ENCODE data around the gene PEAK3. TPM values are rescaled to one million over a fixed set of nuclear protein-coding genes. Genes with fewer than 3 reads are reported as not detected.

PEAK3 gene
- total RNA-seq (2014; rRNA removed; shearing (Covaris generic)) = not detected in 2 replicates

- H3K27me3 ChIP-seq (replicated peaks) = no peaks in the 10 kb centered on the region
- DNase-seq (ENCODE audit: low read depth in 1 of 2, low spot score in 2 of 2) = no peak
- peaks cover 6% of the 10 kb centered on the region for H3K4me1 ChIP-seq (replicated peaks)
- H3K9me3 ChIP-seq (replicated peaks) = no peaks in the 10 kb centered on the region
- no peak within 1 kb of the TSS for H3K27ac ChIP-seq
- no peak within 1 kb of the TSS for H3K4me3 ChIP-seq
- H3K36me3 ChIP-seq = peaks cover 2% of the 10 kb centered on the region; the same call in 1 of the 2 replicates
Measured at GRCh38 chr19:2282062-2282861, at the start of gene PEAK3. Gene PEAK3, minus strand, starts transcription at chr19:2282175. Its CDS starts 1,244 bp downstream, at chr19:2280931.

- Histone ChIP-seq H3K36me3 (peaks cover 30% of the 10 kb centered on the region), H3K27me3 (replicated peaks) (no peaks in the 10 kb centered on the region), H3K27ac (no peak overlapping the region), H3K4me3 (no peak overlapping the region), H3K9me3 (replicated peaks) (no peaks in the 10 kb centered on the region; the same call in 1 of the 2 replicates), H3K4me1 (replicated peaks) (peaks cover 13% of the 10 kb centered on the region)
- no peak for DNase-seq (ENCODE audit: low read depth in 1 of 2, low spot score in 2 of 2)
Measured at GRCh38 chr19:2330632-2331284, 48.8 kb upstream of the PEAK3 start.

GRCh38 chr19:2330255-2330631, 48.3 kb upstream of the PEAK3 start:
- no peaks in the 10 kb centered on the region; the same call in 1 of the 2 replicates for H3K9me3 ChIP-seq (replicated peaks)
- no peak overlapping the region for H3K27ac ChIP-seq
- no peaks in the 10 kb centered on the region for H3K27me3 ChIP-seq (replicated peaks)
- peaks cover 13% of the 10 kb centered on the region for H3K4me1 ChIP-seq (replicated peaks)
- peaks cover 34% of the 10 kb centered on the region for H3K36me3 ChIP-seq
- no peak for DNase-seq (ENCODE audit: low read depth in 1 of 2, low spot score in 2 of 2)
- no peak overlapping the region for H3K4me3 ChIP-seq

GRCh38 chr19:2329501-2329916, 47.5 kb upstream of the PEAK3 start:
- Histone ChIP-seq H3K9me3 (replicated peaks) (no peaks in the 10 kb centered on the region), H3K27me3 (replicated peaks) (no peaks in the 10 kb centered on the region), H3K27ac (no peak overlapping the region), H3K4me1 (replicated peaks) (peaks cover 13% of the 10 kb centered on the region), H3K36me3 (peaks cover 35% of the 10 kb centered on the region), H3K4me3 (peak overlapping the region; percentile 96)
- DNase-seq (ENCODE audit: low read depth in 1 of 2, low spot score in 2 of 2) = no peak

GRCh38 chr19:2329149-2329478, 47.1 kb upstream of the PEAK3 start:
- no peaks in the 10 kb centered on the region for H3K9me3 ChIP-seq (replicated peaks)
- H3K4me3 ChIP-seq = peak overlapping the region; percentile 96
- no peak for DNase-seq (ENCODE audit: low read depth in 1 of 2, low spot score in 2 of 2)
- H3K27ac ChIP-seq = peak overlapping the region; percentile 79
- H3K27me3 ChIP-seq (replicated peaks) = no peaks in the 10 kb centered on the region
- peaks cover 13% of the 10 kb centered on the region for H3K4me1 ChIP-seq (replicated peaks)
- H3K36me3 ChIP-seq = peaks cover 38% of the 10 kb centered on the region

- peak; percentile 87 to 89 for DNase-seq (ENCODE audit: low read depth in 1 of 2, low spot score in 2 of 2)
- Histone ChIP-seq H3K27ac (peak within 1 kb of the TSS; percentile 79), H3K4me1 (replicated peaks) (peaks cover 13% of the 10 kb centered on the region), H3K4me3 (peak within 1 kb of the TSS; percentile 96), H3K9me3 (replicated peaks) (no peaks in the 10 kb centered on the region), H3K36me3 (peaks cover 41% of the 10 kb centered on the region), H3K27me3 (replicated peaks) (no peaks in the 10 kb centered on the region)
Measured at GRCh38 chr19:2328401-2329148, 46.6 kb upstream of the PEAK3 start, which contains the start of the genes LSM7 and SPPL2B. Gene LSM7, minus strand, starts transcription at chr19:2328586. Its CDS starts 20 bp downstream, at chr19:2328566. Gene SPPL2B, plus strand, starts transcription at chr19:2328684. Its CDS starts 26 bp downstream, at chr19:2328710.

GRCh38 chr19:2327773-2328400, 45.9 kb upstream of the PEAK3 start:
- Histone ChIP-seq H3K4me1 (replicated peaks) (peaks cover 13% of the 10 kb centered on the region), H3K4me3 (peak overlapping the region; percentile 96), H3K9me3 (replicated peaks) (no peaks in the 10 kb centered on the region), H3K27ac (peak overlapping the region; percentile 79), H3K36me3 (peaks cover 48% of the 10 kb centered on the region), H3K27me3 (replicated peaks) (no peaks in the 10 kb centered on the region)
- DNase-seq (ENCODE audit: low read depth in 1 of 2, low spot score in 2 of 2) = peak; percentile 80 to 84

GRCh38 chr19:2326699-2327360, 44.9 kb upstream of the PEAK3 start:
- Histone ChIP-seq H3K27ac (peak overlapping the region; percentile 79), H3K4me3 (no peak overlapping the region; the same call in 1 of the 2 replicates), H3K9me3 (replicated peaks) (no peaks in the 10 kb centered on the region), H3K36me3 (peaks cover 56% of the 10 kb centered on the region), H3K4me1 (replicated peaks) (peaks cover 13% of the 10 kb centered on the region), H3K27me3 (replicated peaks) (no peaks in the 10 kb centered on the region)
- DNase-seq (ENCODE audit: low read depth in 1 of 2, low spot score in 2 of 2) = no peak

- DNase-seq (ENCODE audit: low read depth in 1 of 2, low spot score in 2 of 2) = no peak
- Histone ChIP-seq H3K27me3 (replicated peaks) (no peaks in the 10 kb centered on the region), H3K4me3 (no peak overlapping the region), H3K36me3 (peaks cover 67% of the 10 kb centered on the region), H3K4me1 (replicated peaks) (peaks cover 13% of the 10 kb centered on the region), H3K27ac (no peak overlapping the region), H3K9me3 (replicated peaks) (no peaks in the 10 kb centered on the region)
Measured at GRCh38 chr19:2325281-2326046, 43.5 kb upstream of the PEAK3 start.

- Histone ChIP-seq H3K4me1 (replicated peaks) (peaks cover 10% of the 10 kb centered on the region), H3K27ac (no peak overlapping the region), H3K4me3 (no peak overlapping the region), H3K36me3 (peaks cover 67% of the 10 kb centered on the region), H3K9me3 (replicated peaks) (no peaks in the 10 kb centered on the region), H3K27me3 (replicated peaks) (no peaks in the 10 kb centered on the region)
- no peak for DNase-seq (ENCODE audit: low read depth in 1 of 2, low spot score in 2 of 2)
Measured at GRCh38 chr19:2324220-2324948, 42.4 kb upstream of the PEAK3 start.

- peaks cover 7% of the 10 kb centered on the region for H3K4me1 ChIP-seq (replicated peaks)
- DNase-seq (ENCODE audit: low read depth in 1 of 2, low spot score in 2 of 2) = no peak
- peaks cover 65% of the 10 kb centered on the region for H3K36me3 ChIP-seq
- no peaks in the 10 kb centered on the region for H3K9me3 ChIP-seq (replicated peaks)
- no peak overlapping the region for H3K27ac ChIP-seq
- H3K27me3 ChIP-seq (replicated peaks) = no peaks in the 10 kb centered on the region
- H3K4me3 ChIP-seq = no peak overlapping the region
Measured at GRCh38 chr19:2323707-2324106, 41.7 kb upstream of the PEAK3 start.
